ENCODE data around the gene EDDM13.
"Not testable (repeated sequence)": the region's sequence is repeated elsewhere in the genome, so short reads cannot be mapped to it uniquely, and the experiment has no call there.

Gene EDDM13

GRCh38 chr19:56321989-56322440 is 49.5 kb downstream of the EDDM13 start:
- DNase-seq: peak; percentile 67

GRCh38 chr19:56324436-56324835 is 51.9 kb downstream of the EDDM13 start:
- peak; percentile 59 for DNase-seq

- no peak for DNase-seq
Observed at GRCh38 chr19:56332695-56333094, 60.1 kb downstream of the EDDM13 start.

GRCh38 chr19:56333506-56333905 is 61.0 kb downstream of the EDDM13 start:
- peak; percentile 64 for DNase-seq

- DNase-seq: not testable (repeated sequence)
Observed at GRCh38 chr19:56335371-56335770, 62.8 kb downstream of the EDDM13 start.

- not testable (repeated sequence) for DNase-seq
Observed at GRCh38 chr19:56337077-56337476, 64.5 kb downstream of the EDDM13 start.

- not testable (repeated sequence) for DNase-seq
Observed at GRCh38 chr19:56339031-56339430, 66.5 kb downstream of the EDDM13 start.

- no peak for DNase-seq
Observed at GRCh38 chr19:56341948-56342347, 69.4 kb downstream of the EDDM13 start.

- DNase-seq: no peak
Observed at GRCh38 chr19:56347163-56347778, 74.7 kb downstream of the EDDM13 start.

- DNase-seq: peak; percentile 28
Observed at GRCh38 chr19:56348289-56348877, 75.8 kb downstream of the EDDM13 start.

- DNase-seq: peak; percentile 55
Observed at GRCh38 chr19:56350416-56351045, 78.0 kb downstream of the EDDM13 start.

GRCh38 chr19:56351208-56351607 is 78.7 kb downstream of the EDDM13 start:
- DNase-seq: no peak

GRCh38 chr19:56355517-56355916 is 83.0 kb downstream of the EDDM13 start:
- DNase-seq: no peak

GRCh38 chr19:56356944-56357343 is 84.4 kb downstream of the EDDM13 start:
- no peak for DNase-seq

Data from inflammatory macrophage treated with lipopolysaccharide for 4 hours (primary cell).